Lower leg skin (tissue), 3 donors: ENCODE measurements around the gene SLC37A1.

Source experiments
- CTCF ChIP-seq, 3 donors: fragments of 450-650 bp; IDR thresholded peaks; one replicate each; pipeline ENCODE4 v1.5.1; 2016; ENCODE audit warnings: antibody characterized with exemption in 3 of 3, mild to moderate bottlenecking in 3 of 3, moderate library complexity in 2 of 3
- POLR2A ChIP-seq, 2 donors: fragments of 450-650 bp; IDR thresholded peaks; one replicate each; pipeline ENCODE4 v1.6.1; 2016 to 2017; ENCODE audit warnings: antibody characterized with exemption in 2 of 2, mild to moderate bottlenecking in 1 of 2, moderate library complexity in 1 of 2

- no peak for TF ChIP-seq POLR2A (IDR thresholded peaks at IDR 0.05)
- TF ChIP-seq CTCF (IDR thresholded peaks at IDR 0.05): no peak
These were observed 27.6 kb upstream of the SLC37A1 start for GRCh38 chr21:42486072-42486471.
